GM10248 (cell line): Measurements from ENCODE around the gene LPAR3.

ENCODE experiments used
- CTCF ChIA-PET: fragments of 300-600 bp; sonication (Branson Sonifier 250); formaldehyde crosslinking; extraction: SDS; loops from one replicate; lab custom pipeline; 2021; ENCODE audit warnings: antibody characterized with exemption; lab: Yijun Ruan, JAX
- POLR2A ChIA-PET: fragments of 350-650 bp; sonication (Branson Sonifier 250); formaldehyde crosslinking; extraction: SDS; loops from one replicate; lab custom pipeline; 2020; ENCODE audit warnings: antibody characterized with exemption; lab: Yijun Ruan, JAX
- DNase-seq: peaks from one replicate; pipeline ENCODE4 v3.0.0; 2012; ENCODE audit errors: extremely low spot score
- CTCF ChIP-seq: IDR thresholded peaks from 2 replicates; pipeline ENCODE4 v1.5.1; 2012; ENCODE audit warnings: mild to moderate bottlenecking, low read depth; ENCODE audit errors: extremely low read depth, missing control alignments, control extremely low read depth

Gene LPAR3

DNA sequence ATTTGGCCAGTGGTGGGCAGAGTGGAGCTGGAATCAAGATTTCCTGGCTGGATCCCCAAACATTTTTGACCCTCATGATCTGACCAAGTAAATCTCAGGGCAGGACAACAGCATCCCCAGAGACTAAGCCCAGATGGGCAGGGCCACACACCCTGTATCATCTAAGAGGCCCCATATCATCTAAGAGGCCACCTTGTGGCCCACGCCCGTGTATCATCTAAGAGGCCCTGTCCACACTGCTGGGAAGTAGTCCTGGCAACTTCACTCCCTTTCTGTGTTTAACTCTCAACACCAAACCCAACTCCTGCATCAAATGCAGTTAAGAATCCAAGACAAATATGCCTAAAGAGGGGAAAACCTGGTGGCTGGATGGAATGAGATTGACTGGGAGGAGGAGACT is 121.1 kb downstream of the LPAR3 start:
- no peak for TF ChIP-seq CTCF
- ChIA-PET POLR2A (no interaction called here), CTCF (interaction anchor here (0.6 to 4.1 kb wide), 28 partner anchors 10 to 866 kb away, joined by 3 to 55 read pairs (median 4); partner anchors contain the start of gene PRKACB)
- DNase-seq, result no peak

- TF ChIP-seq CTCF, result no peak
- DNase-seq, result no peak
- POLR2A ChIA-PET, result no interaction called here
- CTCF ChIA-PET, result interaction anchor here (0.9 to 1.9 kb wide), 3 partner anchors 9 to 12 kb away, joined by 3 to 9 read pairs (median 3); no protein-coding TSS in a partner anchor
Measured at GRCh38 chr1:84770481-84770880, 122.5 kb downstream of the LPAR3 start.

- ChIA-PET POLR2A (no interaction called here), CTCF (interaction anchor here (0.9 to 1.9 kb wide), 5 partner anchors 8 to 149 kb away, joined by 3 to 9 read pairs (median 3); no protein-coding TSS in a partner anchor)
- no peak for TF ChIP-seq CTCF
- no peak for DNase-seq
Measured at GRCh38 chr1:84769636-84770035, 123.4 kb downstream of the LPAR3 start.

- DNase-seq, result no peak
- CTCF ChIA-PET, result interaction anchor here (1.0 to 1.9 kb wide), 3 partner anchors 9 to 148 kb away, joined by 3 to 9 read pairs (median 4); no protein-coding TSS in a partner anchor
- TF ChIP-seq CTCF, result no peak
- POLR2A ChIA-PET, result no interaction called here
Measured at GRCh38 chr1:84768634-84769033, 124.4 kb downstream of the LPAR3 start.

- TF ChIP-seq CTCF, result no peak
- POLR2A ChIA-PET, result no interaction called here
- CTCF ChIA-PET, result interaction anchor here (1.1 to 7.9 kb wide), 6 partner anchors 9 to 47 kb away, joined by 3 to 55 read pairs (median 4); no protein-coding TSS in a partner anchor
- no peak for DNase-seq
Measured at GRCh38 chr1:84763912-84764680, 128.9 kb downstream of the LPAR3 start.

DNA sequence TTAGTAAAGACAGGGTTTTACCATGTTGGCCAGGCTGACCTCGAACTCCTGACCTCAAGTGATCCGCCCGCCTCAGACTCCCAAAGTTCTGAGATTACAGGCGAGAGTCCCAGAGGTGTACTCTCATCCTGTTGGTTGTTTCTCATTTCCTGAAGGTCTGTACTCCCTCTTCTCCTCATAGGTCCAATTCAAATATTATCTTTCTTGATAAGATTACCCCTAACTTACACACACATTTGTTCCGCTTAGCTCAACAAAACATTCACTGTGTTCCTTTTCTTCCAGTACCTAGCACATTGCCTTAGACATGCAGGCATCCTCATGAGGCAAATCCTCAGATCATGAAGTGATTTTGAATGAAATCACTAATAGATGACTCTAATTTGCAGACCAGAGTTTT is 130.3 kb downstream of the LPAR3 start:
- ChIA-PET CTCF (interaction anchor here (1.0 to 7.9 kb wide), 3 partner anchors 9 to 26 kb away, joined by 4 to 55 read pairs (median 16); no protein-coding TSS in a partner anchor), POLR2A (no interaction called here)
- TF ChIP-seq CTCF, result no peak
- DNase-seq, result no peak
